Activated CD4-positive, alpha-beta memory T cell treated with anti-CD3 and anti-CD28 coated beads for 36 hours (primary cell): Measurements from ENCODE around the gene AP4M1. TPM values are rescaled to one million over a fixed set of nuclear protein-coding genes. Genes with fewer than 3 reads are reported as not detected.
"Not testable (repeated sequence)": the region's sequence is repeated elsewhere in the genome, so short reads cannot be mapped to it uniquely, and the experiment has no call there.

Source experiments
- CTCF ChIA-PET: fragments of 350-600 bp; sonication (Branson Sonifier 250); formaldehyde crosslinking; loops from one replicate; lab custom pipeline; 2021; ENCODE audit warnings: antibody characterized with exemption, inconsistent platforms; lab: Charles Lee
- POLR2A ChIA-PET: fragments of 350-600 bp; sonication (Branson Sonifier 250); formaldehyde crosslinking; loops from one replicate; lab custom pipeline; 2021; ENCODE audit warnings: antibody characterized with exemption; lab: Charles Lee
- DNase-seq: peaks from one replicate; pipeline ENCODE4 v3.0.0-alpha.2; 2020
- H3K27ac Mint-ChIP-seq: one replicate; pipeline ENCODE4 v1.8.0; 2021; ENCODE audit warnings: mixed read lengths
- H3K27me3 Mint-ChIP-seq: one replicate; pipeline ENCODE4 v1.8.0; 2021; ENCODE audit warnings: mixed read lengths
- H3K36me3 Mint-ChIP-seq: one replicate; pipeline ENCODE4 v1.8.0; 2021; ENCODE audit warnings: mixed read lengths
- H3K4me1 Mint-ChIP-seq: one replicate; pipeline ENCODE4 v1.8.0; 2021; ENCODE audit warnings: low read depth, mixed read lengths
- H3K4me3 Mint-ChIP-seq: one replicate; pipeline ENCODE4 v1.8.0; 2021; ENCODE audit warnings: mild to moderate bottlenecking, mixed read lengths
- H3K9me3 Mint-ChIP-seq: one replicate; pipeline ENCODE4 v1.8.0; 2021; ENCODE audit warnings: mixed read lengths
- intact Hi-C: fragments of 100-400 bp; cut with micrococcal nuclease; formaldehyde crosslinking; loops from one replicate; pipeline ENCODE4 v1.15.1; 2023
- total RNA-seq, 2 experiments: library from RNA; stranded (reverse); gene quantifications; one replicate each; pipeline ENCODE4 v1.2.3, GENCODE V29; 2021

The AP4M1 gene
- total RNA-seq, 2 experiments from 2014 or later, result 11.3 to 12.2 TPM

DNA sequence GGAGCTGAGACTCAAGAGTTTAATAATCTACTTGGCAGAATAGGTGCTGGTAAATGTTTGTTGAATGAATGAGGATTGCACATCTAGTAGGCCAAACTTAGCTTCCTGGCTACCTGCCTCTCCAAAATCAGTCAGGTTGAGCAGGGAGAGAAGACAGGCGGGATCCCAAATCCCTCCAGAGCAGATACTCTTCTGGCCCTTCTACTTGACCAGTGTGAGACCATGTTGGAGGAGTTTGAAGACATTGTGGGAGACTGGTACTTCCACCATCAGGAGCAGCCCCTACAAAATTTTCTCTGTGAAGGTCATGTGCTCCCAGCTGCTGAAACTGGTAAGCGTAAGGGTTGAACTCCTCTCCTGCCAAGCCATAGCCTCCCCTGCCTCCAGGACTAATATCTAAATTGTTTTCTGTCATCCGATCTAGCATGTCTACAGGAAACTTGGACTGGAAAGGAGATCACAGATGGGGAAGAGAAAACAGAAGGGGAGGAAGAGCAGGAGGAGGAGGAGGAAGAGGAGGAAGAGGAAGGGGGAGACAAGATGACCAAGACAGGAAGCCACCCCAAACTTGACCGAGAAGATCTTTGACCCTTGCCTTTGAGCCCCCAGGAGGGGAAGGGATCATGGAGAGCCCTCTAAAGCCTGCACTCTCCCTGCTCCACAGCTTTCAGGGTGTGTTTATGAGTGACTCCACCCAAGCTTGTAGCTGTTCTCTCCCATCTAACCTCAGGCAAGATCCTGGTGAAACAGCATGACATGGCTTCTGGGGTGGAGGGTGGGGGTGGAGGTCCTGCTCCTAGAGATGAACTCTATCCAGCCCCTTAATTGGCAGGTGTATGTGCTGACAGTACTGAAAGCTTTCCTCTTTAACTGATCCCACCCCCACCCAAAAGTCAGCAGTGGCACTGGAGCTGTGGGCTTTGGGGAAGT, 23.1 kb downstream of the AP4M1 start:
- intact Hi-C loops, result loop anchor here (5.0 kb wide), 1 partner anchor 303 kb away; the partner anchor contains the start of genes MEPCE and ZCWPW1
- CTCF ChIA-PET, result interaction anchor here (0.5 kb wide), 1 partner anchor 9 kb away, joined by 4 read pairs; no protein-coding TSS in a partner anchor
- Mint-ChIP-seq H3K36me3 (peaks cover 6% of the 10 kb centered on the region), H3K27me3 (no peaks in the 10 kb centered on the region), H3K4me1 (peaks cover 33% of the 10 kb centered on the region), H3K9me3 (no peaks in the 10 kb centered on the region), H3K4me3 (peak overlapping the region; percentile 23), H3K27ac (peak overlapping the region; percentile 31)
- DNase-seq, result no peak
- POLR2A ChIA-PET, result interaction anchor here (0.9 to 2.3 kb wide), 3 partner anchors 23 to 304 kb away, joined by 3 to 9 read pairs (median 4); partner anchors contain the start of genes AP4M1, LAMTOR4, MCM7 and ZCWPW1

DNA sequence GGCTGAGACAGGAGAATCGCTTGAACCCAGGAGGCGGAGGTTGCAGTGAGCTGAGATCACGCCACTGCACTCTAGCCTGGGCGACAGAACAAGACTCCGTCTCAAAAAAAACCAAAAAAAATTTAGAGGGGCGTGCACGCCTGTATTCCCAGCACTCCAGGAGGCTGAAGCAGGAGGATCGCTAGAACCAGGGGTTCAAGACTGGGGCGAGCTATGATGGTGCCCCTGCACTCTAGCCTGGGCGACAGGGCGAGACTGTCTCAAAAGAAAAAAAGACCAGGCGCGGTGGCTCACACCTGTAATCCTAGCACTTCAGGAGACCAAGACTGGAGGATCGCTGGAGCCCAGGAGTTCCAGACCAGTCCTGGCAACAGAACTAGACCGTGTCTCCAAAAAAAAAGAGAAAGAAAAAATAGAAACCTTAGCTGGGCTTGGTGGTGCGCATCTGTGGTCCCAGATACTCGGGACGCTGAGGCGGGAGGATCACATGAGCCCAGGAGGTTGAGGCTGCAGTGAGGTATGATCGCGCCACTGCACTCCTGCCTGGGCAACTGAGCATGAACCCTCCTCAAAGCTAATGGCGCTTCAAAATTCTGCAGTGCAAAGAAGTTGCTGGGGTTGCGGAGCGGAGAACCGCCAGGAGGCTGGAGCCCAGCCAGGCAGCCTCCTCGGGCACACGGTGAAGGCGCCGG, 24.9 kb downstream of the AP4M1 start:
- intact Hi-C loops, result loop anchor here (2.0 to 5.0 kb wide), 3 partner anchors 22 to 301 kb away; partner anchors contain the start of genes LAMTOR4, MEPCE, TRIM4 and ZCWPW1
- Mint-ChIP-seq H3K36me3 (peaks cover 6% of the 10 kb centered on the region), H3K4me1 (peaks cover 30% of the 10 kb centered on the region), H3K9me3 (no peaks in the 10 kb centered on the region), H3K27ac (peak overlapping the region; percentile 96), H3K27me3 (no peaks in the 10 kb centered on the region), H3K4me3 (peak overlapping the region; percentile 95)
- CTCF ChIA-PET, result interaction anchor here (0.7 to 1.2 kb wide), 2 partner anchors 211 to 494 kb away, joined by 3 read pairs; no protein-coding TSS in a partner anchor
- POLR2A ChIA-PET, result interaction anchor here (0.6 to 1.2 kb wide), 6 partner anchors 25 to 580 kb away, joined by 3 to 18 read pairs (median 3); partner anchors contain the start of genes AP4M1, COPS6, MCM7 and POP7
- no peak for DNase-seq

DNA sequence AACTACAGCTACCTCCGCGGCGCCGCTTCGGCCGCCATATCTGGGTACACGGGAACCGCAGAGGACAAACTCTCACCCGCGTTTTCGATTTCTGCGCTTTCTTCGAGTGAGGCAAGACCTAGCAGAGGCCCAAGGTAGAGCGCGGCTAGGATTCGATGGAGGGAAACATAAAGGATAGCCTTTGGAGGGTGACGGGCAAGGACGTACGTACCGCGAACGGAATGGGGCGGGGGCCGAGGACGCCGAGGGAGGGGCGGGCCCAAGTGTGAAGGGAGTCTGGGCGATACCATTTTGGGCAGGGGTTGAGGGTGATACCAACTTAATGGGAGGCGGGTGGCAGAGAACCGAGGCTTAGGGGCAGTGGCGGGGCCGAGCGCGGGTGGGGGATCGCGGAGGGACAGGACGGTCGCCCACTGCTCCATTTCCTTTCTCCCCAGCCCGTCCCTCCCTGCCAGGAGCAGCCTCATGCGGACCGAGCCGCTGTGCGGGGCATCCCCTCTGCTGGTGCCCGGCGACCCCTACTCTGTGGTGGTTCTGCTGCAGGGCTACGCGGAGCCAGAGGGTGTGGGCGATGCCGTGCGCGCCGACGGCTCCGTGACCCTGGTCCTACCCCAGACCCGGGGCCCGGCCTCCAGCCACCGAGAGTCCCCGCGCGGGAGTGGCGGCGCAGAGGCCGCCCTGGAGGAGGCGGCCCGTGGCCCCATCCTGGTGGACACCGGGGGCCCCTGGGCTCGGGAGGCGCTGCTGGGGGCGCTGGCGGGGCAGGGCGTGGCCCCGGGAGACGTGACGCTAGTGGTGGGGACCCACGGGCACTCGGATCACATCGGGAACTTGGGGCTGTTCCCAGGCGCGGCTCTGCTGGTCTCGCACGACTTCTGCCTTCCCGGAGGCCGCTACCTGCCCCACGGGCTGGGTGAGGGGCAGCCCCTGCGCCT, 25.8 kb downstream of the AP4M1 start, which contains the start of gene MBLAC1:
Gene MBLAC1, plus strand, starts transcription at position 37 of the 935 bp plus-strand sequence. Its CDS starts 429 bp downstream, at position 466.
- peaks cover 28% of the 10 kb centered on the region for H3K4me1 Mint-ChIP-seq
- intact Hi-C loops, result loop anchor here (1.0 to 5.0 kb wide), 5 partner anchors 8 to 300 kb away; partner anchors contain the start of genes AP4M1, CNPY4, LAMTOR4 and MCM7
- DNase-seq, result peak; percentile 93
- H3K36me3 Mint-ChIP-seq, result peaks cover 6% of the 10 kb centered on the region
- ChIA-PET POLR2A (interaction anchor here (0.6 to 1.2 kb wide), 7 partner anchors 25 to 579 kb away, joined by 3 to 18 read pairs (median 3); partner anchors contain the start of genes AP4M1, COPS6, MCM7 and POP7), CTCF (interaction anchor here (0.7 to 1.2 kb wide), 3 partner anchors 212 to 495 kb away, joined by 3 to 4 read pairs (median 3); no protein-coding TSS in a partner anchor)
- peak within 1 kb of the TSS; percentile 95 for H3K4me3 Mint-ChIP-seq
- H3K9me3 Mint-ChIP-seq, result no peaks in the 10 kb centered on the region
- H3K27me3 Mint-ChIP-seq, result no peaks in the 10 kb centered on the region
- H3K27ac Mint-ChIP-seq, result peak within 1 kb of the TSS; percentile 96

DNA sequence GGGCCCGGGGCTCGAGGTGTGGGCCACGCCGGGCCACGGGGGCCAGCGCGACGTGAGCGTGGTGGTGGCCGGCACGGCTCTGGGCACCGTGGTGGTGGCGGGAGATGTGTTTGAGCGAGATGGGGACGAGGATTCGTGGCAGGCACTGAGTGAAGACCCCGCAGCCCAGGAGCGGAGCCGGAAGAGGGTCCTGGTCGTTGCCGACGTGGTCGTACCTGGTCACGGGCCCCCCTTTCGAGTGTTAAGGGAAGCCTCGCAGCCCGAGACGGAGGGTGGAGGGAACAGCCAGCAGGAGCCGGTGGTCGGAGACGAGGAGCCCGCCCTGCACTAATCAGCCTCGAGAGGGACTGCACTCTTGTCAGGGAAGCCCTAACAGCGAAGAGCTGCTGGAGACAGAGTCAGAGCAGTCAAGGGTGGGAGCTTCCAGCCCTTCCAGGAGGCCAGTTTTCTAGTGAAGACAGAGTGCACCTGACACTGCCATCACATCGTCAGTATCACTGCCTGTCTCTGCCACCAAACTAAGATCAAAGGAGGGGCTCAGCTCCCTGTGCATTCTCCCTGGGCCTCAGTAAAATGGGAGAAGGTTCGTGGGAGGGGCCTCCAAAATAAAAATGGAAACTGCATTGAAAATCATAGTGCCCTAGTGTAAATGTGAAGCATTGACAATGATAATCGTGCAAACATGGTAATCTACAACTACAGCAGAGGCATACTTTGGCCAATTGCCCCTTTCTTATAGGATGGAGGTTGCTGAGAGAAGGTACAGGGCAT, 26.6 kb downstream of the AP4M1 start:
- H3K36me3 Mint-ChIP-seq, result peaks cover 6% of the 10 kb centered on the region
- no peaks in the 10 kb centered on the region for H3K27me3 Mint-ChIP-seq
- peaks cover 29% of the 10 kb centered on the region for H3K4me1 Mint-ChIP-seq
- DNase-seq, result peak; percentile 43
- peak overlapping the region; percentile 76 for H3K4me3 Mint-ChIP-seq
- no peaks in the 10 kb centered on the region for H3K9me3 Mint-ChIP-seq
- POLR2A ChIA-PET, result interaction anchor here (0.6 to 1.0 kb wide), 5 partner anchors 21 to 300 kb away, joined by 3 to 10 read pairs (median 3); partner anchors contain the start of genes AP4M1, LAMTOR4 and ZCWPW1
- H3K27ac Mint-ChIP-seq, result peak overlapping the region; percentile 60
- intact Hi-C loops, result loop anchor here (1.0 to 5.0 kb wide), 5 partner anchors 9 to 299 kb away; partner anchors contain the start of genes AP4M1, CNPY4, LAMTOR4 and MCM7
- CTCF ChIA-PET, result interaction anchor here (0.6 to 1.9 kb wide), 5 partner anchors 17 to 280 kb away, joined by 3 to 9 read pairs (median 5); no protein-coding TSS in a partner anchor

DNA sequence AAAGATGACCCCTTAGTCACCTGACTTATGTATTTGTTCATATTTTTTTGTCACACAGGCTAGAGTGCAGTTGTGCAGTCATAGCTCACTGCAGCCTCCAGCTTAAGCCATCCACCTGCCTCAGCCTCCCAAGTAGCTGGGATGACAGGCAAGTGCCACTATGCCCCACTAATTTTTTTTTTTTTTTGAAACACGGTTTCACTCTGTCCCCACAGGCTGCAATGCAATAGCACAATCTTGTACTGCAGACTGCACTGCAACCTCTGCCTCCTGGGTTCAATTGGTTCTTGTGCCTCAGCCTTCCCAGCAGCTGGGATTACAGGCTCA, 27.2 kb downstream of the AP4M1 start:
- Mint-ChIP-seq H3K9me3 (no peaks in the 10 kb centered on the region), H3K27me3 (no peaks in the 10 kb centered on the region), H3K4me1 (peaks cover 29% of the 10 kb centered on the region), H3K36me3 (peaks cover 6% of the 10 kb centered on the region), H3K4me3 (peak overlapping the region; percentile 76), H3K27ac (no peak overlapping the region)
- DNase-seq, result peak; percentile 21
- CTCF ChIA-PET, result interaction anchor here (0.6 to 1.9 kb wide), 5 partner anchors 17 to 279 kb away, joined by 3 to 9 read pairs (median 5); no protein-coding TSS in a partner anchor
- POLR2A ChIA-PET, result interaction anchor here (0.6 to 1.0 kb wide), 5 partner anchors 20 to 300 kb away, joined by 3 to 10 read pairs (median 3); partner anchors contain the start of genes AP4M1, LAMTOR4 and ZCWPW1
- intact Hi-C loops, result loop anchor here (5.0 kb wide), 1 partner anchor 299 kb away; the partner anchor contains the start of genes MEPCE and ZCWPW1

DNA sequence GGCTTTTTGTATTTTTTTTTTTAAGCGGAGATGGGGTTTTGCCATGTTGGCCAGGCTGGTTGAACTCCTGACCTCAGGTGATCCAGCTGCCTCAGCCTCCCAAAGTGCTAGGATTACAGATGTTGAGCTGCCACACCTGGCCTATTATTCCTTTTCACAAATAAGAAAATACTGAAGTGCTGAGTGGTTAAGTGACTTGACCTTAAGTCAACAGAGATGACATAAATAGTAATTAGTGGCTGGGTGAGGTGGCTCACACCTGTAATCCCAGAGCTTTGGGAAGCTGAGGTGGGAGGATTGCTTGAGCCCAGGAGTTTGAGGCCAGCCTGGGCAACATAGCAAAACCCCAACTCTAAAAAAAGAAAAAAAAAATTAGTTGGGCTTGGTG, 28.8 kb downstream of the AP4M1 start:
- H3K4me1 Mint-ChIP-seq, result peaks cover 18% of the 10 kb centered on the region
- H3K27ac Mint-ChIP-seq, H3K4me3 Mint-ChIP-seq, H3K36me3 Mint-ChIP-seq, DNase-seq, H3K9me3 Mint-ChIP-seq, H3K27me3 Mint-ChIP-seq: not testable (repeated sequence)
- ChIA-PET CTCF (interaction anchor here (0.8 to 5.0 kb wide), 15 partner anchors 10 to 278 kb away, joined by 3 to 46 read pairs (median 5); partner anchors contain the start of genes AP4M1, CNPY4, GAL3ST4 and LAMTOR4), POLR2A (interaction anchor here (1.1 to 1.5 kb wide), 3 partner anchors 13 to 81 kb away, joined by 3 read pairs; partner anchors contain the start of gene MCM7)
- intact Hi-C loops, result loop anchor here (2.0 to 5.0 kb wide), 2 partner anchors 149 to 217 kb away; no protein-coding TSS in a partner anchor

DNA sequence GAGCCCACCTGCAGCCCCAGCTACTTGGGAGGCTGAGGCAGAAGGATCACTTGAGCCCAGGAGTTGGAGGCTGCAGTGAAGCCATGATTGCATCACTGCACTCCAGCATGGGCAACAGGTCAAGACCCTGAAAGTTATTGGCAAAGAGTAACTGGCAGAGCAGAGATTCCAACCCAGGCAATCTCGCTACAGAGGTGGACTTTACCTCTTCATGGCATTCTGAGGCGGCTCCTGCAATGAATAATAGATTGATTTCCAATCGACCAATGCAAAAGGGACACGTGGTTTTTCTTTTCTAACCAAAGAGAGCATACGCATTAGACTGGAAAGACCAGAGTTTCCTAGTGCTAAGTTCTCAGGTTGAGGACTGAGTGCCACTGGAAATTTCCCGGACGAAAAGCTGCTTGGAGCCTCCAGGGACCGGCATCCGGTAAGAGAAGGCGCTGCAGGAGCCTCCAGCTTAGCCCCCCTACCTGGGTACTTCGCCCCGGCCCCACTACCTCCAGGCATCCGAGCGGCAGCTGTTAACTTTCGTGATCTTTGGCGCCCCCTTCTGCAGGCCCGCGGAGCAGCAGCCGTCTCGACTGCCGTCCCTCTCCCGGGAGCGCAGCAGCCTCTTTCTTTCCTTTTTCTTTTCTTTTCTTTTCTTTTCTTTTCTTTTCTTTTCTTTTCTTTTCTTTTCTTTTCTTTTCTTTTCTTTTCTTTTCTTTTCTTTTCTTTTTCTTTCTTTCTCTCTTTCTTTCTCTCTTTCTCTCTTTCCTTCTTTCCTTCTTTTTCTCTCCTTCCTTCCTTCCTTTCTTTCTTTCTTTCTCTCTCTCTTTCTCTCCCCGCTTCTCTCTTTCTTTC, 29.4 kb downstream of the AP4M1 start:
- H3K36me3 Mint-ChIP-seq, result peaks cover 4% of the 10 kb centered on the region
- CTCF ChIA-PET, result interaction anchor here (0.6 to 5.0 kb wide), 28 partner anchors 9 to 749 kb away, joined by 3 to 46 read pairs (median 4); partner anchors contain the start of genes AP4M1, CNPY4, GAL3ST4 and GPC2
- POLR2A ChIA-PET, result interaction anchor here (1.1 to 1.5 kb wide), 3 partner anchors 14 to 80 kb away, joined by 3 read pairs; partner anchors contain the start of gene MCM7
- intact Hi-C loops, result loop anchor here (2.0 to 5.0 kb wide), 2 partner anchors 150 to 216 kb away; no protein-coding TSS in a partner anchor
- DNase-seq, result peak; percentile 91
- H3K9me3 Mint-ChIP-seq, result no peaks in the 10 kb centered on the region
- no peak overlapping the region for H3K4me3 Mint-ChIP-seq
- no peak overlapping the region for H3K27ac Mint-ChIP-seq
- no peaks in the 10 kb centered on the region for H3K27me3 Mint-ChIP-seq
- H3K4me1 Mint-ChIP-seq, result peaks cover 14% of the 10 kb centered on the region

DNA sequence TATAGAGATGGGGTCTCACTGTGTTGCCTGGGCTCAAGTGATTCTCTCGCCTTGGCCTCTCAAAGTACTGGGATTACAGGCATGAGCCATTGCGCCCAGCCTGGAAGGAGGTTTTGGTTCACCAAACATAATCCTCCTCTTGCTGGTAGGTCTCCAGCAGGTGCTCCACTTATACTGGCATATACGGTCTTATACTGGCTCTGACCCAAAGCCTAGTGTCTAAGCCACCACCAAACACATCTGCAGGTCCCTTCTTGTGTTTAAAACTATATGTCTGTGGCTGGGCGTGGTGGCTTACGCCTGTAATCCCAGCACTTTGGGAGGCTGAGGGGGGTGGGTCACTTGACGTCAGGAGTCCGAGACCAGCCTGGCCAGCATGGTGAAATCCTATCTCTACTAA, 30.7 kb downstream of the AP4M1 start:
- DNase-seq, result no peak
- Mint-ChIP-seq H3K4me1 (peaks cover 14% of the 10 kb centered on the region), H3K4me3 (no peak overlapping the region), H3K9me3 (no peaks in the 10 kb centered on the region), H3K36me3 (no peaks in the 10 kb centered on the region), H3K27ac (no peak overlapping the region), H3K27me3 (no peaks in the 10 kb centered on the region)
- CTCF ChIA-PET, result interaction anchor here (0.6 to 5.0 kb wide), 26 partner anchors 9 to 351 kb away, joined by 3 to 46 read pairs (median 4); partner anchors contain the start of genes AP4M1, GPC2, LAMTOR4 and MCM7
- POLR2A ChIA-PET, result no interaction called here
- intact Hi-C loops, result loop anchor here (1.0 to 5.0 kb wide), 3 partner anchors 85 to 275 kb away; no protein-coding TSS in a partner anchor
